ENCODE data around the gene INPP5E. TPM values are rescaled to one million over a fixed set of nuclear protein-coding genes. Genes with fewer than 3 reads are reported as not detected.

The INPP5E gene
- total RNA-seq, 1 donor: 12.5 TPM

DNA sequence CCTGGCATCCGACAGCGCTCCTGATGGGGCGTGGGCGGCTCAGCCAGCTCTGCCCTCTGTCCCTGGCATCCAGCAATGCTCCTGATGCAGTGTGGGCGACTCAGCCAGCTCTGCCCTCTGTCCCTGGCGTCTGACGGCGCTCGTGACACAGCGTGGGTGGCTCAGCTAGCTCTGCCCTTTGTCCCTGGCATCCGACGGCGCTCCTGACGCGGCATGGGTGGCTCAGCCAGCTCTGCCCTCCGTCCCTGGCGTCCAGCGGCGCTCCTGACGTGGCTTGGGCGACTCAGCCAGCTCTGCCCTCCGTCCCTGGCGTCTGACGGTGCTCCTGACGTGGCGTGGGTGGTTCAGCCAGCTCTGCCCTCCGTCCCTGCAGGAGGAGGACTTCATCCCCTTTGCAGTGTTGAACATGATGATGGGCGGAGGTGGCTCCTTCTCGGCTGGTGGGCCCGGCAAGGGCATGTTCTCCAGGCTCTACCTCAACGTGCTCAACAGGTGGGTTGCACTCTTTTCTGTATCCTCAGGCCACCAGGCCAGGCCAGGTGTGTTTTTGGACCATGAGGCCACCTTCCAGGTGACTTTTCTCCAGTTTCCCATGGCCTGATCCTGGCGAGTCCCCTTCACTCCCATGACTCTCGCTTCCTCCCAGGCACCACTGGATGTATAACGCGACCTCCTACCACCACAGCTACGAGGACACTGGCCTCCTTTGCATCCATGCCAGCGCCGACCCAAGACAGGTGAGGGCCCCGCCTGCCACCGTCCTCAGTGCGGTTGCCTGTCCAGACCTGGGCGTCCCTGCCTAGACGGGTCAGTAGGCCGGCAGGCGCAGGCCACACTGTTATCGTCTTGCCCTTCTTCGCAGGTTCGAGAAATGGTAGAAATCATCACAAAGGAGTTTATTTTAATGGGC lies 21.2 kb downstream of the INPP5E start:
- no peak overlapping the region for H3K4me3 ChIP-seq (ENCODE audit: low read depth, low read length)
- TF ChIP-seq, protein P1, sequence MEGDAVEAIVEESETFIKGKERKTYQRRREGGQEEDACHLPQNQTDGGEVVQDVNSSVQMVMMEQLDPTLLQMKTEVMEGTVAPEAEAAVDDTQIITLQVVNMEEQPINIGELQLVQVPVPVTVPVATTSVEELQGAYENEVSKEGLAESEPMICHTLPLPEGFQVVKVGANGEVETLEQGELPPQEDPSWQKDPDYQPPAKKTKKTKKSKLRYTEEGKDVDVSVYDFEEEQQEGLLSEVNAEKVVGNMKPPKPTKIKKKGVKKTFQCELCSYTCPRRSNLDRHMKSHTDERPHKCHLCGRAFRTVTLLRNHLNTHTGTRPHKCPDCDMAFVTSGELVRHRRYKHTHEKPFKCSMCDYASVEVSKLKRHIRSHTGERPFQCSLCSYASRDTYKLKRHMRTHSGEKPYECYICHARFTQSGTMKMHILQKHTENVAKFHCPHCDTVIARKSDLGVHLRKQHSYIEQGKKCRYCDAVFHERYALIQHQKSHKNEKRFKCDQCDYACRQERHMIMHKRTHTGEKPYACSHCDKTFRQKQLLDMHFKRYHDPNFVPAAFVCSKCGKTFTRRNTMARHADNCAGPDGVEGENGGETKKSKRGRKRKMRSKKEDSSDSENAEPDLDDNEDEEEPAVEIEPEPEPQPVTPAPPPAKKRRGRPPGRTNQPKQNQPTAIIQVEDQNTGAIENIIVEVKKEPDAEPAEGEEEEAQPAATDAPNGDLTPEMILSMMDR (IDR thresholded peaks at IDR 0.05; ENCODE audit: insufficient read depth, low read length): no peak
- DNase-seq (ENCODE audit: low read depth): no peak

DNA sequence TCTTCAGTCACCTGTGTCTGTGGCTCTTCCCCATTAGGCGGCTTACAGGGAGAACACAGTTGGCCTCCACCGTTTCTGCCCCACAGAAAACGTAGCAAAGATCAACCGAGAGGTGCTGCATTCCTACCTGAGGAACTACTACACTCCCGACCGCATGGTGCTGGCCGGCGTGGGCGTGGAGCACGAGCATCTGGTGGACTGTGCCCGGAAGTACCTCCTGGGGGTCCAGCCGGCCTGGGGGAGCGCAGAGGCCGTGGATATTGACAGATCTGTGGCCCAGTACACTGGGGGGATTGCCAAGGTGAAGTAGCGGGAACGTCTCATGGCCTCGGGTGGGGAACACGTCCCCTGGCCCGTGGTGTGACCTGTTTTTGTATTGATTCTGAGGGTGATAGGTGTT lies 22.7 kb downstream of the INPP5E start:
- H3K4me3 ChIP-seq (ENCODE audit: low read depth, low read length): no peak overlapping the region

DNA sequence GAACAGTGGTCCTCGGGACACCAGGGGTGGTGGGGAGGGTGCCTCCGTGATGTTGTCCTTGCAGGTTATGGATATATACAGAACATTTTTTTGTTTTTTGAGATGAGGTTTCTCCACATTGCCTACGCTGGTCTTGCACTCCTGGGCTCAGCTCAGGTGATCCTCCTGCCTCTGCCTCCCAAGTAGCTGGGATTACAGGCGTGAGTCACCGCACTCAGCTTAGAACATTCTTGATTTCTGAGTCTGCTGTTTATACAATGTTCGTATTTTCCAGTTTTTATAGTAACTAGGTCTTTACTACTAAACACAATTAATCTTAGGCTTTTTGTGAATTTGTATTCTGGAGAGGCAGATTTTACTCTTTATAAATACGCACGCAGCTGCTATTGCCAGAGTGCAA lies 23.2 kb downstream of the INPP5E start:
- no peak overlapping the region for H3K4me3 ChIP-seq (ENCODE audit: low read depth, low read length)
- no peak for DNase-seq (ENCODE audit: low read depth)
- TF ChIP-seq, protein P1 (IDR thresholded peaks at IDR 0.05; ENCODE audit: insufficient read depth, low read length): no peak

More for the DNA sequence above, 22.7 kb downstream of the INPP5E start:
- no peak for DNase-seq (ENCODE audit: low read depth)
- TF ChIP-seq, protein P1 (IDR thresholded peaks at IDR 0.05; ENCODE audit: insufficient read depth, low read length): no peak

DNA sequence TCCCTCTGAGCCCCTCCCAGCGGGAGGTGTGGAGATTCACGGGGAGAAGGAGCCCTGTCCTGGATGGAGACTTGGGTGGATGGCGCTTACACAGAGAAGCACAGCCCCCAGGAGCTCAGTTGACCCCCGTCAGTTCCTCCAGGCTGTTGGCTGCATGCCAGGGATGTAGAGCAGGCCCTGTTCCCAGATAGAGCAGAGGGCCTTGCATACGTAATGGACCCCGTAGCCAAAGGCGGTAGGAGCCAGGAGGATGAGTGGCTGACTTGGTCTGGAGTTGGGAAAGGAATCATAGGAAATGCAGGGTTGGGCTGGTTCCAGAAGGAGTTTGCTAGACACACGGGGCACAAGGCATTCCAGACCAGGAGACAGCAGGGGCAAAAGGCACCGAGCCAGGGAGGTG lies 26.7 kb downstream of the INPP5E start:
- DNase-seq (ENCODE audit: low read depth): peak; percentile 22
- no peak overlapping the region for H3K4me3 ChIP-seq (ENCODE audit: low read depth, low read length)
- TF ChIP-seq, protein P1 (IDR thresholded peaks at IDR 0.05; ENCODE audit: insufficient read depth, low read length): no peak

DNA sequence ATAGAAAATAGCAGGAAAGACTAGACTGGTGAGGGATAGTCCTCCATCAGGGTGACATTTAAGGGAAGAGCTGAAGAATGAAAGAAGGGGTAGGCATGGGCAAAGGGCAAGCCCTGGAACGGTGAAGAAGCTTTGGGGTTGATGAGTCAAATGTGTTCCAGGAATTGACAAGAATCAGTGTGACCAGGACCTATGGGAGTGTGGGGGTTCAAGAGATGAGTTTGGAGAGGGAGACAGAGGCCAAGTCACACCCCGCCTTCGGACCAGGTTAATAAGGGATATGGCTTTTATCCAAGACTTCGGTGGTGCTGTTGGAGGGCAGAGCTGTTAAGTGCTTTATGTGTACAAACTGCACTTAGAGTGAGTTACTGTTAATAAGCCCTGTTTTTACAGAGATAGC lies 28.3 kb downstream of the INPP5E start:
- H3K4me3 ChIP-seq (ENCODE audit: low read depth, low read length): peak overlapping the region; percentile 92
- TF ChIP-seq, protein P1 (IDR thresholded peaks at IDR 0.05; ENCODE audit: insufficient read depth, low read length): no peak
- no peak for DNase-seq (ENCODE audit: low read depth)

DNA sequence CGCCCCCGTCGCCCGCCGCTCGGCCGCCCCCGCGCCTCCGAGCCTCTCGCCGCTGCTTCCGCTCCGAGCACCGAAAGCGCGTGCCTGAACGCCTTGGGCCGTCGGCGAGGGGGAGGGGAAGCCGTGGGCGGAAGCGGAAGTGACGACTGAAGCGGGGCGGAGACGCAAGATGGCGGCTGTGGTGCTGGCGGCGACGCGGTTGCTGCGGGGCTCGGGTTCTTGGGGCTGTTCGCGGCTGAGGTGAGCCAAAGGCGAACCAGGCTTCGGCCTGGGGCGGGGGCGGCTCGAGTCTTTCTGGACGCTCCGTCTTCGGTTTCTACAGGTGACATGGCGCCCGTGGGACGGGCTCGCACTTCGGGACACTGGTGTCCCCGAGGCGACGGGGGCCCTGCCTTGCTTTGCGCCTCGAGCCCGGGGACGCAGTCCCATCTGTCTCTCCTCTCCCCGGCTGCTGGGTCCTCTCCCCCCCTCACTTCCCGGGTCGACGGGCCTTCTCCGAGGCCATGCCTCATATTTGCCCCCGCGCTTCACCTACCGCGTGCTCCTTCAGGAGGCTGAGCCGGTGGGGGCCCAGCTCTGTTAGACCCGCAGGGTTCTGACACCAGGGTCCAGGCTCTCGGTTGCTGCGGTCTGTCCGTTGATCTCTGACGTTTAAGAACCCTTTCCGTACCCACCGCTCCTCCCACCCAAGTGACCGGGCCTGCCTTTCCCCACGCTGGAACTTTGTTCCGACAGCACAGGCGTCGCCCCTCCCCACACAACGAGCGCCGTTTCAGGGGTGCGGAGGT lies 29.0 kb downstream of the INPP5E start, which contains the start of the genes ENTR1 and PMPCA:
TSS of gene ENTR1 (minus strand) at position 115 of the 788 bp plus-strand sequence. CDS start 217 bp downstream, outside the sequence.
TSS of gene PMPCA (plus strand) at position 159 of the 788 bp plus-strand sequence. CDS start at position 170, 11 bp downstream.
- TF ChIP-seq, protein P1 (IDR thresholded peaks at IDR 0.05; ENCODE audit: insufficient read depth, low read length): no peak
- H3K4me3 ChIP-seq (ENCODE audit: low read depth, low read length): peak within 1 kb of the TSS; percentile 92
- DNase-seq (ENCODE audit: low read depth): peak; percentile 82
